Inflammatory macrophage treated with lipopolysaccharide for 1 hour (primary cell): Measurements from ENCODE around the gene RAB15.

Experiments used
- DNase-seq, 2 donors: peaks; one replicate each; pipeline ENCODE4 v3.0.0-alpha.2; 2020 to 2022

The RAB15 gene

GRCh38 chr14:64987438-64987767 is 15.3 kb upstream of the RAB15 start:
- DNase-seq = no peak

- peak; percentile 98 for DNase-seq
Measured at GRCh38 chr14:64986648-64987437, 14.7 kb upstream of the RAB15 start, which contains the start of gene FNTB. FNTB (plus strand) TSS chr14:64986895; CDS start chr14:64986954, 59 bp downstream.

GRCh38 chr14:64983439-64984310 is 11.5 kb upstream of the RAB15 start:
- DNase-seq = peak; percentile 31 to 68

GRCh38 chr14:64979336-64980074 is 7.4 kb upstream of the RAB15 start:
- DNase-seq = no peak

GRCh38 chr14:64974563-64974962 is 2.4 kb upstream of the RAB15 start:
- no peak for DNase-seq

GRCh38 chr14:64973826-64974225 is 1.7 kb upstream of the RAB15 start:
- no peak for DNase-seq

GRCh38 chr14:64973026-64973442 is 898 bp upstream of the RAB15 start:
- no peak for DNase-seq

- no peak for DNase-seq
Measured at GRCh38 chr14:64971491-64971942, 619 bp downstream of the RAB15 start.

GRCh38 chr14:64970776-64971477 is 1.2 kb downstream of the RAB15 start:
- DNase-seq = no peak

- no peak for DNase-seq
Measured at GRCh38 chr14:64970041-64970440, 2.1 kb downstream of the RAB15 start.

GRCh38 chr14:64968651-64969050 is 3.5 kb downstream of the RAB15 start:
- no peak for DNase-seq

GRCh38 chr14:64968167-64968566 is 4.0 kb downstream of the RAB15 start:
- no peak for DNase-seq

GRCh38 chr14:64966976-64967375 is 5.2 kb downstream of the RAB15 start:
- DNase-seq = no peak

GRCh38 chr14:64965356-64966000 is 6.7 kb downstream of the RAB15 start:
- DNase-seq = no peak

GRCh38 chr14:64963611-64964010 is 8.5 kb downstream of the RAB15 start:
- no peak for DNase-seq

GRCh38 chr14:64960762-64961276 is 11.3 kb downstream of the RAB15 start:
- no peak for DNase-seq

GRCh38 chr14:64958743-64959142 is 13.4 kb downstream of the RAB15 start:
- no peak for DNase-seq

- no peak for DNase-seq
Measured at GRCh38 chr14:64958201-64958600, 13.9 kb downstream of the RAB15 start.

- no peak for DNase-seq
Measured at GRCh38 chr14:64956697-64957406, 15.3 kb downstream of the RAB15 start.

GRCh38 chr14:64955297-64955696 is 16.8 kb downstream of the RAB15 start:
- no peak for DNase-seq
